K562 (cell line): ENCODE measurements around the gene FBXO15.

ENCODE experiments used
- GABPB2 ChIP-seq: fragments of 250-450 bp; sonication (Bioruptor Pico); conservative IDR thresholded peaks from 2 replicates; pipeline ENCODE4 v1.5.1; 2021; ENCODE audit warnings: mild to moderate bottlenecking
- MAFG ChIP-seq: fragments of 450-650 bp; conservative IDR thresholded peaks from 2 replicates; pipeline ENCODE4 v1.6.1; 2016; ENCODE audit warnings: missing genetic modification characterization, missing compliant biosample characterization
- NBN ChIP-seq: fragments of 450-650 bp; IDR thresholded peaks from 2 replicates; pipeline ENCODE4 v1.6.1; 2016; ENCODE audit warnings: low read depth, mild to moderate bottlenecking
- POLR2A ChIP-seq: fragments of 450-650 bp; conservative IDR thresholded peaks from 2 replicates; pipeline ENCODE4 v1.6.1; 2016
- SPI1 ChIP-seq: IDR thresholded peaks from 2 replicates; pipeline ENCODE4 v1.6.1; 2011; ENCODE audit warnings: low read depth, low read length, control low read depth, borderline replicate concordance
- TBP ChIP-seq: optimal IDR thresholded peaks from 2 replicates; pipeline ENCODE3; 2011; ENCODE audit warnings: low read depth, low read length, improper control_type of control experiment
- ZFX ChIP-seq: sonication (generic); formaldehyde crosslinking; IDR thresholded peaks from 2 replicates; pipeline ENCODE4 v1.8.0; 2022; ENCODE audit warnings: mild to moderate bottlenecking, missing genetic modification reagents, moderate library complexity
- TF ChIP-seq, protein P1 (sequence below), 3 experiments: IDR thresholded peaks in 2 of 3; conservative IDR thresholded peaks in 1 of 3; 2 replicates each; pipeline ENCODE4 v1.5.1; 2011 to 2012; ENCODE audit warnings: low read length in 3 of 3, mild to moderate bottlenecking in 3 of 3, control low read depth in 2 of 3, improper control_type of control experiment in 1 of 3, inconsistent platforms in 1 of 3, low read depth in 1 of 3, mixed read lengths in 1 of 3, moderate library complexity in 1 of 3; ENCODE audit not compliant: insufficient read depth in 2 of 3

DNA sequence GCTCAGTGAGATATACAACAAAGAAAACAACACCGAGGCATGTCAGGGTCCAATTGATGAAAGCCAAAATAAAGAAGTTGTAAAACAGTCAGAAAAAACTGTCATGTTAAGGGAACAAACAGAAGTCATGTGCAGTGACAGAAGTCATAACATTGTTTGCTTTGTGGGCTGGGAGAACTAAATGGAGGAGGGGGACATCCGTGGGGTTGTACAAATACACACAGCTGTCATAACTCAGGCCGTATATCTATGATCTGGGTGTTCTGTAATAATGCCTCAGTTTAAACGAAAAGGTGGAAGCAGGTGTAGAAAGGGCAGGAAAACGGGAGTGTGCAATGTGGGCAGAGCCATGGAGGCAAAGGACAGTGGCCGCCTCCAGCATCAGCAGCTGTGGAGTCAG lies 28.0 kb upstream of the FBXO15 start:
- no peak for TF ChIP-seq TBP
- no peak for TF ChIP-seq GABPB2 (CRISPR knock-in tag)
- no peak for TF ChIP-seq POLR2A
- TF ChIP-seq ZFX (CRISPR knock-in tag): no peak
- TF ChIP-seq MAFG (tag): no peak
- TF ChIP-seq NBN: no peak
- TF ChIP-seq, protein P1, sequence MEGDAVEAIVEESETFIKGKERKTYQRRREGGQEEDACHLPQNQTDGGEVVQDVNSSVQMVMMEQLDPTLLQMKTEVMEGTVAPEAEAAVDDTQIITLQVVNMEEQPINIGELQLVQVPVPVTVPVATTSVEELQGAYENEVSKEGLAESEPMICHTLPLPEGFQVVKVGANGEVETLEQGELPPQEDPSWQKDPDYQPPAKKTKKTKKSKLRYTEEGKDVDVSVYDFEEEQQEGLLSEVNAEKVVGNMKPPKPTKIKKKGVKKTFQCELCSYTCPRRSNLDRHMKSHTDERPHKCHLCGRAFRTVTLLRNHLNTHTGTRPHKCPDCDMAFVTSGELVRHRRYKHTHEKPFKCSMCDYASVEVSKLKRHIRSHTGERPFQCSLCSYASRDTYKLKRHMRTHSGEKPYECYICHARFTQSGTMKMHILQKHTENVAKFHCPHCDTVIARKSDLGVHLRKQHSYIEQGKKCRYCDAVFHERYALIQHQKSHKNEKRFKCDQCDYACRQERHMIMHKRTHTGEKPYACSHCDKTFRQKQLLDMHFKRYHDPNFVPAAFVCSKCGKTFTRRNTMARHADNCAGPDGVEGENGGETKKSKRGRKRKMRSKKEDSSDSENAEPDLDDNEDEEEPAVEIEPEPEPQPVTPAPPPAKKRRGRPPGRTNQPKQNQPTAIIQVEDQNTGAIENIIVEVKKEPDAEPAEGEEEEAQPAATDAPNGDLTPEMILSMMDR (IDR thresholded peaks at IDR 0.05 in 2 of 3, conservative IDR thresholded peaks at IDR 0.05 in 1 of 3; ENCODE audit: insufficient read depth in 2 of 3, low read depth in 1 of 3, low read length in 3 of 3): no peak
- TF ChIP-seq SPI1: no peak
